ENCODE measurements around the gene OR1B1. TPM values are rescaled to one million over a fixed set of nuclear protein-coding genes. Genes with fewer than 3 reads are reported as not detected.

OR1B1 gene
- 0.13 TPM in 1 of 2 replicates, not detected in the other for total RNA-seq

GRCh38 chr9:122657527-122657926 is at the start of gene OR1B1:
OR1B1 (minus strand) TSS chr9:122657627.

GRCh38 chr9:122661416-122661815 is 4.0 kb upstream of the OR1B1 start, which contains the start of gene OR1L1:
OR1L1 (plus strand) TSS chr9:122661716; CDS start chr9:122661716, 0 bp downstream.

GRCh38 chr9:122614362-122614761 is 43.1 kb downstream of the OR1B1 start, which contains the start of gene OR1Q1:
OR1Q1 (plus strand) TSS chr9:122614738; CDS start chr9:122614738, 0 bp downstream.

GRCh38 chr9:122583284-122583683 is 74.1 kb downstream of the OR1B1 start, which contains the start of gene OR1L8:
OR1L8 (minus strand) TSS chr9:122583384; CDS start chr9:122568477, 14,907 bp downstream.

Other genes with a start within 250 kb of the OR1B1 start
- not detected in 2 replicates for gene OR1J1, start 179.7 kb downstream of the OR1B1 start, total RNA-seq
- gene OR1J2, start 146.8 kb downstream of the OR1B1 start, total RNA-seq = 0.13 TPM in 1 of 2 replicates, not detected in the other
- gene OR1J4, start 138.5 kb downstream of the OR1B1 start, total RNA-seq = 0.25 TPM in 1 of 2 replicates, not detected in the other
- not detected in 2 replicates for gene OR1N1, start 130.3 kb downstream of the OR1B1 start, total RNA-seq
- not detected in 2 replicates for gene OR1N2, start 104.5 kb downstream of the OR1B1 start, total RNA-seq
- gene OR1L8, start 74.2 kb downstream of the OR1B1 start, total RNA-seq = 0.06 TPM in 1 of 2 replicates, not detected in the other
- not detected in 2 replicates for gene OR1Q1, start 42.9 kb downstream of the OR1B1 start, total RNA-seq
- gene OR1L1, start 4.1 kb upstream of the OR1B1 start, total RNA-seq = not detected in 2 replicates
- not detected in 2 replicates for gene OR1L3, start 17.5 kb upstream of the OR1B1 start, total RNA-seq
- gene OR1L4, start 66.4 kb upstream of the OR1B1 start, total RNA-seq = not detected in 2 replicates
- not detected in 2 replicates for gene OR1L6, start 84.7 kb upstream of the OR1B1 start, total RNA-seq
- not detected in 2 replicates for gene OR5C1, start 131.3 kb upstream of the OR1B1 start, total RNA-seq
- gene OR1K1, start 142.5 kb upstream of the OR1B1 start, total RNA-seq = not detected in 2 replicates
- 57.6 and 106 TPM in 2 replicates for gene PDCL, start 171.0 kb upstream of the OR1B1 start, total RNA-seq
- gene RC3H2, start 247.7 kb upstream of the OR1B1 start, total RNA-seq = 32.5 and 109 TPM in 2 replicates